ENCODE data around the gene CEP250.

DNA sequence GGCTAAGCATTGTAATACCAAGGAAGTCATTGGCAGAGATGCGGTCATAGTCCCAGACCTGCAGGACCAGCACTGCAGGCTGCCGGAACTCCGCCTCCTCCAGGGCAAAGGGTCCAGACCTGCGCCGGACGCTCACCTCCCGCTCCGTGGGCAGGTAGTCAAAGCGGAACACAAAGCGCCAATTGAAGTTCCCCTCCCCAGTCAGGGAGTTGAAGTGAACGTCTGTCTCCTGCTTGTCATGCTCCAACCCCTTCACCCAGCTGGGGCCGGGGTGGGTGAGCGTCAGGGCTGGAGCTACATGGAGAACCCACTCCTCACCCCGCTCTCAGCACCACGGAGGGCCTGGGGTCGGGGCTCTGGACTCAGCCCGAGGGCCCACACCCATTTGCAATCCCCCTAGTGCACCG lies 104.7 kb downstream of the CEP250 start:
- TF ChIP-seq, protein P1, sequence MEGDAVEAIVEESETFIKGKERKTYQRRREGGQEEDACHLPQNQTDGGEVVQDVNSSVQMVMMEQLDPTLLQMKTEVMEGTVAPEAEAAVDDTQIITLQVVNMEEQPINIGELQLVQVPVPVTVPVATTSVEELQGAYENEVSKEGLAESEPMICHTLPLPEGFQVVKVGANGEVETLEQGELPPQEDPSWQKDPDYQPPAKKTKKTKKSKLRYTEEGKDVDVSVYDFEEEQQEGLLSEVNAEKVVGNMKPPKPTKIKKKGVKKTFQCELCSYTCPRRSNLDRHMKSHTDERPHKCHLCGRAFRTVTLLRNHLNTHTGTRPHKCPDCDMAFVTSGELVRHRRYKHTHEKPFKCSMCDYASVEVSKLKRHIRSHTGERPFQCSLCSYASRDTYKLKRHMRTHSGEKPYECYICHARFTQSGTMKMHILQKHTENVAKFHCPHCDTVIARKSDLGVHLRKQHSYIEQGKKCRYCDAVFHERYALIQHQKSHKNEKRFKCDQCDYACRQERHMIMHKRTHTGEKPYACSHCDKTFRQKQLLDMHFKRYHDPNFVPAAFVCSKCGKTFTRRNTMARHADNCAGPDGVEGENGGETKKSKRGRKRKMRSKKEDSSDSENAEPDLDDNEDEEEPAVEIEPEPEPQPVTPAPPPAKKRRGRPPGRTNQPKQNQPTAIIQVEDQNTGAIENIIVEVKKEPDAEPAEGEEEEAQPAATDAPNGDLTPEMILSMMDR (IDR thresholded peaks at IDR 0.05; ENCODE audit: insufficient read depth, low read length, poor library complexity, severe bottlenecking), result no peak
- no peak for TF ChIP-seq EZH2phosphoT487 (conservative IDR thresholded peaks at IDR 0.05; ENCODE audit: low read length)
